ENCODE results near the gene F5.
A peak's percentile ranks its signal among the peaks of the same experiment; 100 is the strongest.

Gene F5

DNA sequence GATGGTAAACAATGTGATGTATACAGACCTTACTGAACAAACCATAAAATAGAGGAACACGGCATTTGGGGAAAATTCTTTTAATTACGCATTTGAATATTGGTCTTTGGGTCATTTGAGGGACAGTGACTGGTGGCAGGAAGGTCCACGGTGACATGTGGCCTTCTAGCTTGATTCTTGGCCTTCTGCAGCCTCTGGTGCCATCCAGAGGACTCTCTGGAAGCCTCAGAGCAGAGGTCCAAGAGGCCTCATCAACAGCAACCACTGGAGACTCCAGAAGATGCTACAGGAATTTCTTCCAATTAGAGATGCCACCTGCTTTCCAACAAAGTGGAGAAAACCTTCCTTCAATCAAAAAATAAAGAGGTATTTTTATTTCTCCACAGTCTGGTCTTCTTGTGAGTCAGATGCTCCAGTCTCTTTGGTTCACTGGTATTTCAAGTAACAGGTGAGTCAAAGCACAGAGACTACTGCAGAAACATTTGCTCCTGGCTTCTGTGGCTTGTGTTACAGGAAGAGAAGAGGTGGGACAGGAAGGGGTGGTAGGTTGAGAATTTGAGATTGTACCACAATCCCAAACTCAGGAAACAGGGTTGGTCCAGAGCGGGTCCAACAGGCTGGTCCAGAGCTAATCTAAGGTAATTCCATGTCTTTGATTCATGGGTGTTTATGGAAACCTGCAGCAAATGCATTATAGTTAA, 2.7 kb upstream of the F5 start:
- no peak for DNase-seq (ENCODE audit: low read depth, low spot score)

DNA sequence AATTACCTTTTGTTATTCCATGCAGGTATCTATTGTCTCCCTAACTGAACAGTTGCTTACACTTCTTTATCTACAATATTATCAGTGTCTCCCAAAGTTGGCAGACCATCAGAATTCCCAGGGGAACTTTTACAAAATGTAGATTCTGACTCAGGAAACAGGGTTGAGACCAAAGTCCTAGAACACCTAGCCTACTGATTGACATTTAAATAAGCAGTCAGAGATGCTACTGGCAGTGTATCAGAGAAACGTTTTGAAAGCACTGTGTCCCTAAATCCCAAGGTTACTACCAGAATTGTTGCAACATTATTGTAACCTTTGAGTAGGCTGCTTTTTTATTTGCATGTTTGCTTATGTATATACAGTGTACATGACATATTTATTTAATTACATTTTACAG, 1.8 kb upstream of the F5 start:
- DNase-seq (ENCODE audit: low read depth, low spot score), result no peak

DNA sequence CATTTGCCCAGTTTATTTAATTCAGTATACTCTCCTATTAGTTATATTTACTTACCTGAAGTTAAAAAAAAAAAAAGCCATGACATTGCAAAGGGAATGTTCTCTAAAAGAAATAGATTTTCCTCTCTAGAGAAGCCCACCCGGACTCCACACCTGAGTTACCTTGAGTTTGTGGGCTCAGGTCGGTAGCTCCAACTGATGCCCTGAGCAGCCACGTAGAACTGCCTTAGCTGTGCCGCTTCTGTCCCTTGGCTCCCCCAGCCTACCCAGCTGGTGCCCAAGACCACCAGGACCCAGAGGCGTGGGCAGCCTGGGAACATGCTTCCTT, 250 bp downstream of the F5 start:
- DNase-seq (ENCODE audit: low read depth, low spot score), result no peak

DNA sequence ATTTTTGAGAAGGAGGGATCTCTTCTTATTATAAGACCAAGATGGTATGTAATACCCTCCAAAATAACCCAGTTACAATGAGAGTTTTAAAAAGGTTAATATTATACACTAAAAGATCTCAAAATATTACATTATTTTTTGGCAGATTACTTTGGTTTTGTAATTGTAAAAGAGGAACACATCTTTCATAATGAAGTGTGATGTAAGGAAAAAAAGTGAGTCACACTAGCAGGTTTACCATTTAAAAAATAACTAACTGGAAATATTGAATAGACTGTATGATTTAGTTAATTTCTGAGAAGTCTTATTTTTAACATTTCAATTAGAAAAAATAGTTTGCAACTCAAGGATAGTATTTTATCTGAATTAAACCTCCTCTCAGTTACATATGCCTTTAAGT, 1.1 kb downstream of the F5 start:
- no peak for DNase-seq (ENCODE audit: low read depth, low spot score)

DNA sequence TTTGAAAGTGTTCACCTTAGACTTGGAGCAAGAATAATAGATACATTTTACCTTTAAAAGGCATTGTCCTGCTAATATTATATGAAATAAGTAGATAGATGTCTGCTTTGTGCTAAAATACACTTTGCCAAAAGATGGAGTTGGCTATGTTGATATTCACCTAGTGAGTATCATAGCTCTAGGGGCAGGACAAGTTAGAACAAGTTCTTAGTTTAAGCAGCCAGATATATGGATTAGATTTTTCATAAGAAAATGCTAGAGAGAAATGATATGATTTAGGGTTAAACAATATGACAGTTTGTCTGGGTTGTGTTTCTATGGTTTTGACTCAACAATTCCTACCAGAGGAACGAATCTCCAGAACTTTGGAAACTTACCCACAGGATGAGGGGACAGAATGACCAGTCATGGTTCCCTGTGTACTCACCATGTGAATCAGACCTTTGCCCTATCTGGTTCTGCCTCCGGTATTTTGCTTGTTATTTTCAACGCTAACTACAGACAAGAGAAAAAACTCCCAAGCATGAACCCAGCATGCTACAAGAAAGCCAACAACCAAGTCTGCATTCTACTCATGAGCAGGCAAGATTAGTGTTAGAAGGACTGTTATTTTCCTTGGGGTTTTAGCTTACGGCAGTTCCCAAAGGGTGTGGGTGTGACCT, 1.7 kb downstream of the F5 start:
- no peak for DNase-seq (ENCODE audit: low read depth, low spot score)

DNA sequence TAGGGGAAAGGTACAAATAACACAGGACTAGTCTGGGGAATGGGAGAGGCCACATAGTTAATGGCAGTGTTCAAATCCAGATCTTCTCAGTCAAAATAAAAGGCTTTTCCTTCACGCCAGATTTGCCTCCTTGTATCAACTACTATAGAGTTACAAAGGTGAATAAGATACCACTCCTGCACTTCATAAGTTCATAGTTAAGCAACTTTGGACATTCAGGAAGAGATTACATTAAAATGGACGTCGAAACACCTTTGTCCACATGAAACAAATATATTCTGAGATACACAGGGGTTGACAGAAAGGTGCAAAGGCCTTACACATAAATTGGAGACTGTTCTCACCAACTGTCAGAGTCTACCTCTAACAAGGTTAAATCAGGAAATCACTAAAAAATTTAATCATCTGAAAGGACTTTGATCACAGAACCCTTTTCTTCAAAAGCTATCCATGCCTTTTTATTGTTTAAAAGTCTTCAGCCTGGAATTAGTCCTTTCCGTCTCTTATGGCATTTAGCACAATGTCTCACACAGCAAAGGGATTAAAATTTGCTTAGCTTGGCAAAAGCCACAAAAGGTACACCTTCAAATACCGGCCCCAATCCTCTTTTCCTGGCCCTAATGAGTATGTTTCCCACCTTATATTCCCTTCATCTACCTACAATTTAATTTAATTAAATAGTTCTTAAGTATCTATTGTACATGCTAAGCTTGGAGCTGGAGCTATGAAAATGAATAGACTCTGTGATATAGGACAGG, 8.1 kb downstream of the F5 start:
- DNase-seq (ENCODE audit: low read depth, low spot score), result no peak

DNA sequence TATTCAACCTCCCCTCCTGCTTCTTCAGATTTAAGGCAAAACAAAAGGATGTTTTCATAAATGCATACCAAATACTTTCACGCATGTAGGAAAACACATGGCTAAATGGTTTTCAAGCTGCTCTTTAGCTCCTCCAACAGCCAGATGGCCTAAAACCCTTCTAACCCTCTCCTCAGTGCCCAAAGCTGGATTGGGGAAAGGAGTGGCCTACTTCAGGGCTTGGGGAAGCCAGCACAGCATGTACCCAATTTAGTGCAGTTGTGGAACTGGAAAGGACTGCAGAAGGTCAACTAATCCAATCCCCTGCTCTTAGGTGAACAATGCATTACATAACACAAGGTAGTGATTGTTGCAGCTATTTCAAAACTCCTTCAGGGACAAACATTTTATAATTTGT, 9.3 kb downstream of the F5 start:
- DNase-seq (ENCODE audit: low read depth, low spot score), result no peak

DNA sequence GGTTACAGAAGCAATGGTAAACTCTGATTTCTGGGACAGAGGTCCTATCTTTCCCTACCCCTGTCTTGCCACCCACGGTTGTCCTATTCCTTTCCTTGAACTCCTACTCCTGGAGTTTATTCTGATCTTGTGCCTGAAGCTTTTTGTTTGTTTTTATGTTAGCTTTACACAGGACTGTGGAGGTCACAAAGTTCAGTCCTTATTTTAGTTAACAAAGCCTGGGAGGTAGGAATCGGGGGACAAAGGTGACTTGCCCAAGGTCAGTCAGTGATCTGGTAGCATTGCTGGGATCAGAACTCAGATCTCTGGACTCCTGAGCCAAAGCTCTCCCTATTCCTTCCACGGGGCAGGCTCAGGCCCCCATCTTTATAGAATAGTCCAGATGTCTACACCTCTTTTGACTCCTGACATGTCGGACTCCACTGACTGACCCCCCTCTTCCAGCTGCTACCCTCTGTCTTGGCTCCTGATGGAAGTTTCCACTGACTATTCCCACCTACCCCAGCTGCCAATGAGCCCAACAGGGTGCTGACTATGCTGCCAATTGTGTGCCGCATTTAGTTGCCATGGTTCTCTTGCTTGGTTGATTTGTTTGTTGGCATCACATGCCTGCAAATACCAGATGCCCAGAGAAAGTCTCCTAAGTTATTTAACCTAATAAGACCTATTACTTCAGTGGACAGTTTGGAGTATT, 9.9 kb downstream of the F5 start:
- no peak for DNase-seq (ENCODE audit: low read depth, low spot score)

DNA sequence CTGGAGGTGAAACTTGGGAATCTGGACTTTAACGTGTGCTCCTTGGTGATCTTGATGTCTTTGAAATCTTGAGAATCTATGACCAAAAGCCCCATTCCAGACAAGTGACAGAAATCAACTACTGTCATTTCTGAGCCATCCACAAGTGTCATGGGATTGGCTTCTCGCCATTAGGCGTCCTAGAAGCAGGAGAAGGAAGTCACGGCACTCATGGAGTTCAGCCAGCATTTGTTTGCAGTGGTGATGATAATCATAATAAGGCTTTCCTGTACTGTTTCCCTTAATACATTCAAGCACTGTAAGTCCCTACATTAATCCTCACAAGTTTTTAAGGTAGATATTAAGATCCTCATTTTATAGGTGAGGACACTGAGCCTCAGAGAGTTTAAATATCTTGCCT, 11.9 kb downstream of the F5 start:
- no peak for DNase-seq (ENCODE audit: low read depth, low spot score)

DNA sequence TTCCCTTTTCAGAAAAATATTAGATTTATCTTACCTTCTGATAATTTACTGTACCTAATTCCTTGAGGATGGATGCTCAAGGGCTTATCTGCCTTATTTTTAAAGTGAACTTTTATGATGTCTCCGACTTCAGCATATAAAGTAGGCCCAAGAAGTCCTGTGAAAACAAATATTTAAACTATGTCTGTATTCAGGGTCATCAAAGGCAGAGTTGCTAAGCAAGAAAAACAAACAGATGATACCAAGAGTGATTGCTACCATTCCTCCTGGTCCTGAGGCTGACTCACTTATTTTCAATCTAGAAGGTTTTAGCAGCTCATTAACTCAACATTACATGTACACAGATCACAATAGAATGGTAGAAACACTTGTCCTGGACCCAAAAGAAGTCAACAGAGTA, 14.1 kb downstream of the F5 start:
- DNase-seq (ENCODE audit: low read depth, low spot score), result no peak

DNA sequence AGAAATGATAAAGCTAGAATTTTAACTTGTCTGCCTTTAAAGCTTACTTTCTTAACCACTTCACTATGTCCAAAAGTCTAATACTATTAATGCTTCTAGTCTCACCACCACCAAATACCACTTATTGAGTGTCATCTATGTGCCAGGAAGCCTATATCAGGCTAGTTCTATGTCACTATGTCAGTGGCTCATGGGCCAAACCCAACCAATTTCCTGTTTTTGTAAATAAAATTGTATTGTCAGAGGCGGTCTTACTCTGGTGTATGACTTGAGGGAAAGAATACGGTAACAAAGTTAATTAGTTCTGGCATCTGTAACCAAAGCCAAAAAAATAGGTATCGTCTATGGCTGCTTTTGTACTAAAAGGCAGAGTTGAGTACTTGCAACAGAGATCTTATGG, 14.8 kb downstream of the F5 start:
- no peak for DNase-seq (ENCODE audit: low read depth, low spot score)

DNA sequence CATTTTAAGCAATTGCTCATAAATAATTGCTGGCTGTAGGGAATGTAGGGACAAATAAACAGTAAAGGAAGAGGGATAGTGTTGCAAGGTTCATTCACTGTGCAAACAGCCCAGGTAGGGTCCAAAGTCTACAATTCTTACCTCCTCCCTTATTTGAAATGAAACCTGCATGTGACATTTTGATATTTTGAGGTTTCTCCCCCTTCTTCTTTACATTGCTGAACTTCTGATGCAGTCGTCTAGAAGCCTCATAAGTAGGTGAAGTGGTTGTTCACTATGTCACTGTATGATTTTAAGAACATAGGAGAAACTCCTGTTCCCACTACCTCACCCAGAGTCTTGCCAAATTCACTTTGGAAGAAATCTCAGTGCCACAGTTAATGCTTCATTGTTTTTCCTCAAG, 16.1 kb downstream of the F5 start:
- DNase-seq (ENCODE audit: low read depth, low spot score), result no peak

DNA sequence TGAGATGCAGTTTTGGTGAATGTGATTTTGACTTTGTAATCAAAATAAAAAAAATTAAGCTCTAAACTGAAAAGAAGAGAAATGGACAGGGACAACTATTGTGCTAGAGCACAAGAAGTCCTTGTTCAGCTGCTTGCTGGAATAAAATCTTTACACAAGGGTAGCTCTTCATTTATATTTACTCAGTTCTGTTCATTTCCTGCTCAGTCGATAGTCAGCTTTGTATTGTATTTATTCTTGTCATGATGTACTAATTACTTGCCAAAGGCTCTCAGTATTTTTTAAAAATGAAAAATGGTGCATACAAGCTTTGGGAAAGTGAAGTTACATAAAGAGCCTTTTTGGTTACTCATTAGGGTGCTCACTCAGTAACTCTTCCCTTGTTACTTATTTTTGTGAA, 17.8 kb downstream of the F5 start:
- no peak for DNase-seq (ENCODE audit: low read depth, low spot score)

DNA sequence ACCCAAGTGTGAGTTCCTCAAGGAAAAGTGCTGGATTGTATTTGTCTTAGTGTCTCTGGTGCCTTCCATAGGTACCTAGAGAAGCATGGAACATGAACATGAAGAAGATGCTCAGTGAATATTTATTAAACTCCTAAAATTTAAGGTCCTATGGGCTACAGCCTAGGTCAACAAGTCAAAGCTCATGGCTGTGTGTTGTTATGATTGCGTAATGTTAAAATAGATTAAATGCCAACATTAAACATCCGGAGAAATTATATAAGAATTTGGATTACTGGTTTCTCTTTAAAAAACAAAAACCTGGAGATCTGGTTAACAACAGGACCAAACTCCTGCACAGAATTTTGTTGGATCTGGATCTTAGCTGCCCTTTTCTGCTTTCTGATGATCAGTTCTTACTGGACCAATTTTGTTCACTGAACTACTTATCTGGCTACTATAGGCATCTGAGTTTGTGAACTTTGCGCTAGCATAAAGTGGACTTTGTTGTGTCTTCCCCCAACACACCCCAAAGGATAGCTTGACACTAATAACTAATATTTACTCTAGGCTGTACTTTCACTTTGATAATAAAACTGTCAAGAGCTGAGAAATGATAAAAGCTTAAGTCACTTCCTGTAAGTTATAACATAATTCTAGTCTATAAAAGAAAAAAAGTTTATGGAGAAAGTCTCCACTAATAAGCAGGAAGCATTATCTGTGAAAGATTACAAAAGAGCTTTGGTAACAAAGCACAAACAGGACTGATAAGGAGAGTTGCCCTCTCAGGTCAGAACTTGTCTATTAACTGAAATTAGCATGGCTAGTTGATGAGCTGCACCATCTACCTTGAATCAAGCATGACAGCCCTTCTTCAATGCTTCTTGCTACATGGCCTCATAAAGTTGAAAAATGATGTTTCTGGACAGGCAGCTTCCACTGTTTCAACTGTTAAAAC, 20.7 kb downstream of the F5 start:
- no peak for DNase-seq (ENCODE audit: low read depth, low spot score)

DNA sequence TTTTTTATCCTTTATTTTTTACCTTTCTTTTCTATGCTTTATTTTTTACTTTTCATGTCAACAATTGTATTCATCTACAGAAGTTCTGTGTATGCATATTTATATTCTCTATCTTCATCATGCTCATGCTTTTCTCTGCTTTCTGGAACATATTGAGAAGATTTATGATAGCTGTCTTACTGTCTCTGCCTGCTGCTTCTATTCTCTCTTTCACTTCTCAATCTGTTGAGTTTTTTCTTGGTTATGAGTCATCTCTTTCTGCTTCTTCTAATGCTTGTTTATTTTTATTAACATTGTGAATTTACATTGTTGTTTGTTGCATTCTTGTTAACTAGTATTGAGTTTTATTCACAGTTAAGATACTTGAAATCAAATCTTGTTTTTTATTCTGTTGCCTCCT, 22.6 kb downstream of the F5 start:
- DNase-seq (ENCODE audit: low read depth, low spot score), result no peak

DNA sequence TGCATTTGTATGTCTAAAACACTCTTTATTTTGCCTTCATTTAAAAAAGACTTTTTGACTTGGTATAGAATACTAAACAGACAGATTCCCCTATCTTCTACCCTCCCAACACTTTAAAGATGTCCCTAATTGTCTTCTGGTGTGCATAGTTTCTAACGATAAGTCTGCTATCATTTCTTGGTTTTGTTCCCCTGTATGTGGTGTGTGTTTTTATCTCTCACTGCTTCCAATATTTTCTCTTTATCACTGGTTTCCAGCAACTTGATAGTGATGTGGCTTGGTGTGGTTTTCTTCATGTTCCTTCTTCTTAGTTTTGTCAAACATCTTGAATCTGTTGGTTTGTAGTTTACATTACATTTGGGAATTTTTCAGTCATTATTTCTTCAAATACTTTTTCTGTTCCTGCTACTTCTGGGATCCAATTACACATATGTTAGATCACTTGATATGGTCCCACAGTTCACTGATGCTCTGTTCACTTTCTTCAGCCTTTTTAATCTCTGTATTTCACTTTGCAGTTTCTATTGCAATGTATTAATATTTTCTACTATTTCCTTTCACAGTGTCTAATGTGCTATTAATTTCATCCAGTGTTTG, 23.2 kb downstream of the F5 start:
- no peak for DNase-seq (ENCODE audit: low read depth, low spot score)

DNA sequence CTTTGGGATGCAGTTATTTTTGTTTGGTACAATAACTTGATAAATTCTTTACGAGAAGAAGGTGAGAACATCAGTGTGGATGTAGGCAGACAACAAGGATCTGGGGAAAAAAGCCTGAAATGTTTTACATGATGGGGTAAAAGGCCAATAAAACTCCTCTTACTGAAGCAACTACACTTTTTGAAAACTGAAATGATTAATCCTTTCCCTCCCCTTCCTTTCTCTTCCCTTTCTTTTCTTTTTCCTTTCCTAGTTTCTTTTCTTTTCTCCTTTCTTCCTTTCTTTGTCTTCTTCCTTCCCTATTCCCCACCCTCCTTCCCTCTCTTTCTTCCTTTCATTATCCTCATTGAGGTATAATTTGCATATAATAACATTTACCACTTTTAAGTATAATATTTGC, 24.6 kb downstream of the F5 start:
- DNase-seq (ENCODE audit: low read depth, low spot score), result no peak

DNA sequence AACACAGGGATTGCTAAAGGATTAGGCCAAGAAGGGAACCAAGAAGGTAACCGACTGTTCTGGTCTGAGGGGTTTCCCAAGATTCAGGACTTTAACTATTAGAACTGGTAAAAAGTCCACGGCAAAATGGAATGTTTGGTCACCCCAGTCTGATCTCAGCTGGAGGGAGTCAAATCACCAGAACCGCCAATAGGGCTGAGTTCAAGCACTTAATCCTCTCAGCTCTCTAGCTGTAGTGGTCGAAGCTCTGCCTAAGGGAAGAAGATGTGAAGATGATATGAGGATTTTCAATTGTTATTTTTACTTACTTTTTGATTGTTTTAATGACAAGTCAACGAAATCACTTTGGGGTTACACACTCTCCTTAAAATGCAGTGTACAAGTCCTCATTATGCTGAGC, 29.1 kb downstream of the F5 start:
- no peak for DNase-seq (ENCODE audit: low read depth, low spot score)

DNA sequence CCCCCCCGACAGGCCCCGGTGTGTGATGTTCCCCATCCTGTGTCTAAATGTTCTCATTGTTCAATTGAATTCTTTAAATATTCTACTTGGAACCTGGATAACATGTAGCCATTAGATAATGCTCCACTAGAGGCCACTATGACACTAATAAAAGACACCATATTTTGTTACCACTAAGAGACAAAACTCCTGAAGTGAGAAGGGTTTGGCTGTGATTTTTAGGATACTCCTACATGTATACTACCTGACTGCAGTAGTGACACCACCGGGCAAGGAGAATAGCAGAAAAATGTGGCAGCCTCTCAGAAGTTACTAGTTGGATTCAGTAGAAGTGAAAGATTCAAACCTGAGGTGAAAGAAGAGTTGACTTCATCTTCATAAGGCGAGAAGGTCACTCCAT, 36.0 kb downstream of the F5 start:
- peak; percentile 17 for DNase-seq (ENCODE audit: low read depth, low spot score)

DNA sequence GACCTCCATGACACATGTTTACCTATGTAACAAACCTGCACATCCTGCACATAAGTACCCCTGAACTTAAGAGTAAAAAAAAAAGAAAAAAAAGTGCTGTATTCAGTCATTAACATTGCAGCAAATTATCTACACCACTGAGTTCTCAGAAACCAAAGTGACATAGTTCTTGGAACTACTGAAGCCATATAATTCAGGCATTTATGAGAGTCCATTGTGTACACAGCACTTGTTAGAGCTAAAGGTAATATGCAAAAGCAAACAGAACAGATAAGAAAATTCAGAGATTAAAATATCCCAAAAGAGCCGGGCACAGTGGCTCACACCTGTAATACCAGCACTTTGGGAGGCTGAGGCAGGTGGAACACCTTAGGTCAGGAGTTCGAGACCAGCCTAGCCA, 38.0 kb downstream of the F5 start:
- DNase-seq (ENCODE audit: low read depth, low spot score), result no peak

Data from iPS DF 19.7 (cell line).